ENCODE results near the gene PDZD11. TPM values are rescaled to one million over a fixed set of nuclear protein-coding genes. Genes with fewer than 3 reads are reported as not detected.
A peak's percentile ranks its signal among the peaks of the same experiment; 100 is the strongest.
"Not testable (repeated sequence)": the region's sequence is repeated elsewhere in the genome, so short reads cannot be mapped to it uniquely, and the experiment has no call there.

The PDZD11 gene
- total RNA-seq, 1 donor from 2014 or later = 21.0 TPM

DNA sequence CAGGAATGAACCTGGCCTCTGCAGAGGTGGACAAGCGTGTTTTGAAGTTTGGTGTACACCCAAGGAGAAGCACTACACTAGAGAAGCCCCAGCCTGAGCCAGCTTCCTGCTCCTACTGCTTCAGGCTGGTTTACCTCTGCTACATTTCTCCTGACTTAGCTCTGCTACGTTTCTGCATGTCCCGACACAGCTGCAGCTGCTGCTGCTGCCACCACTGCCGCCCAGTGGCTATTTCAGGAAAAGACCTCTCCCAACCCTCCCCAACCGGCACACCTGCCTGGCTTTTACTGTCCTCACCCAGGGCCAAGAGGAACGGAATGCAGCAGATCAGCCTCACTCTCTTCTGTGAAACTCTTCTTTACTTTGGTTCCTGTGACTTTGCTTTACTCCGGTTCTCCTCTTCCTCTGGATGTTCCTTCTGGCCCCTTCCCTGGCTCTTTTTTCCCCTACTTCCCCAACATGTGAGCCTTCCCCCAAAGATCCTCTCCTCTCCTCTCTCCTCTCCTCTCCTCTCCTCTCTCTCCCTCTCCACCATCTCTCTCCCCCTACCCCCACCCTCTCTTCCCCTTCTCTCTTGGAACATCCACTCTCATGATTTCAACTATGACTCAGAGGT, 26.7 kb downstream of the PDZD11 start:
- DNase-seq (ENCODE audit: low spot score) = no peak
- no peak for ATAC-seq
- intact Hi-C loops (cut with DNase I) = no loop called here

DNA sequence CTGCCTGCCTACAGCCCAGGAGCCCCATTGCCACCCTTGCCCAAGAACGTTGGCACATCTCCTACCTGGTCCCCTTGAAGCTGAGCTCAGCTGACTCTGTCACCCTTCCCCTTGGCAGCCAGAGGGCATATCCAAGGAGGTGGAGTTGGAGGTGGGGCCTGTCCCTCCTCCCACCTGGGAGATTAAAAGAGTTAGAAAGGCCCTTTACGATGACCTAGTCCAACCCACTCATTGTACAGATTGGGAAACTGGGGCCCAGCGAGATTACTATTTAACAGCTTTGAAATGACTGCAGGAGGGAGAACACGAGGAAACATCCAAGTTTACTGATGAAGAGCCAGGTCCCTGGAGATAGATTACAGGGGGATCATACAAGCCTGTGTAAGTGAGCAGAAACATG, 29.6 kb downstream of the PDZD11 start, which contains the start of gene P2RY4:
Gene P2RY4 (minus strand): TSS at position 101 of the 400 bp plus-strand sequence. CDS start 580 bp downstream, outside the sequence.
- ATAC-seq (no peak), DNase-seq (ENCODE audit: low spot score) (no peak)
- intact Hi-C loops (cut with DNase I) = no loop called here

DNA sequence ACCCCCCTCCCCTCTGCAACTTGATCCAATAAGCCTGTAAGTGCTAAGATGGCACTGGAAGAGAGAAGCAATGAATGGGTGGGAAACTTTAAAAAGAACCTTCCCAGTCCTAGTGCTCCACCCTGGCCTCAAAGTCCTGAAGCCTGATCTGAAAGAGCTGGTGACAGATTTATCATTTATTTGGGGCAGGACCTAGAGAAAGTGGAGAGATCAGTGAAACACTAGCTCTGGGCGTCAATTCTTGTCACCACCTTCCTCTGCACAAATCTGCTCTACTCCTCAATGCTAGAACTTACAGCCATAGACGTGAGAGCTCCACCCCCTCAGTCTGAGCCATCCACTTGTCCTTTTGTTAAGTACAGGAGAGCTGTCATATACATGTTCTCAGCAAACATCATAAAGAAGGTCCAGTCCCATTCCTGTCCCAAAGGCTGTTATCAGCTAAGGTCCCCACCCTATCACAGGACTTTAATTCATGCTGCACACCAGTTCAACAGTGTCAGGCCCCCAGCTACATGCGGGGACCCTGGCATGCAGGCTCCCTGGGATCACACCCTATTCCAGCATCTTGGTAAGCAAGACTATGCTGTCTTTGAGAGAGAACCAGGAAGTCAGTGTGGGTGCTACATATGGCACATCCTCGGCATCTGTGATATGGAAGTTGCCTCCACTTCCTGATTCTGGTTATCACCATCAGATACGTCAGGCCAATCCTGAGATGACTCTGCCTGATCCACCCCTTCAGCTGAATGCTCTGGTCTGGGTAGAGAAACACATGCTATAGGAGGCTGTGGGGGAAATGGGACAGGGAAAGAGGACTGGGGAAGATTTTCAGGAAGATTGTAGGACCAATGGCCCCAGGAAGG, 32.1 kb downstream of the PDZD11 start:
- ATAC-seq (no peak), DNase-seq (ENCODE audit: low spot score) (no peak)
- intact Hi-C loops (cut with DNase I) = no loop called here

DNA sequence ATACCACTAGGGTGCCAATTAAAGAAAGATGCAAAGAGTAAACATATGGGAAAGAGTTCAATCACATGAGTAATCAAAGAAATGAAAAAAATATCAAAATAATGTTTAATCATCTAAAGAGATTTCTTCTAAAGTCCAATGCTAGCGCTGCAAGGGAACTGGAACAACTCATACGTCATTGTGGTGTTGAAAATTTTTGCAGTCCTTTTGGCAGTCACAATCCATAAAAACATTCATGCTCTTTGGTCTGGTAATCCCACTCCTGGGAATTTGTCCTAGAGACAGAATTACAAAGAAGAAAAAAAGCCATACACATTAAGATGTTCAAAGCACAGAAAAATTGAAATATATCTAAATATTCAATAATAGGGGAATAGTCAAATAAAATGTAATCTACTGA, 34.3 kb downstream of the PDZD11 start:
- no peak for DNase-seq (ENCODE audit: low spot score)
- ATAC-seq = peak; percentile 58
- intact Hi-C loops (cut with DNase I) = no loop called here

DNA sequence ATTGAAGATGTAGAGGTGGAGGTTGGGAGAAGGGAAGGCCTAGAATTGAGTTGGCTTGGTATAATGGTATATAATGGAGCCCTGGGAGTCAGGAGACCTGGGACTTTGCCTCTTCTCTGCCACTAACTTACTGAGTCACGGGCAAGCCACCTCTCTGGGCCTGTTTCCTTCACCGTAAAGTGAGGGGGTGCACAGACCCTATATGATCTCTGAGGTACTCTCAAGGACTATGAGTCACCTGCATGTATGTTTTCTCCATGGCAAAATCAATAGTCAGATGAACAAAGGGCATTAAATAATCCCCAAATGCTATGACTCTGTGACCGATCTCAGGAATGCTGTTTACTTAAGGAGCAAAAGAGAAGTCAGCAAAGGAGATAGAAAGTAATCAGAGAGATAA, 34.8 kb downstream of the PDZD11 start:
- ATAC-seq = no peak
- DNase-seq (ENCODE audit: low spot score) = no peak
- intact Hi-C loops (cut with DNase I) = no loop called here

DNA sequence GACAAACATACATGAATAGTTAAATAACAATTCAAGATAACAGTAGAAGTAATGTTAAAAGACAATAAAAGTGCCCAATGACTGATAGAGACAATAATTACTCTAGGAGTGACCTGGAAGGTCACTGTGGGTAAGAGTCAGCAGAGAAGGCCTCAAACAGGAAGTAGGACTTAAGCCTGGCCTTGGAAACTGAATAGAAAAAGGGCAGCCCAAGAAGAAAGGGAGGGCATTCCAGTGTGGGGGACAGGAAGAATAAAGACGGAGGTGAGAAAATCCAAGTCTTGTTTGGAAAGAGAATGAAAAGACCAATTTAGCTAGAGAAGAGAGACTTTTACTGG, 35.7 kb downstream of the PDZD11 start:
- ATAC-seq (no peak), DNase-seq (ENCODE audit: low spot score) (no peak)
- intact Hi-C loops (cut with DNase I) = no loop called here

DNA sequence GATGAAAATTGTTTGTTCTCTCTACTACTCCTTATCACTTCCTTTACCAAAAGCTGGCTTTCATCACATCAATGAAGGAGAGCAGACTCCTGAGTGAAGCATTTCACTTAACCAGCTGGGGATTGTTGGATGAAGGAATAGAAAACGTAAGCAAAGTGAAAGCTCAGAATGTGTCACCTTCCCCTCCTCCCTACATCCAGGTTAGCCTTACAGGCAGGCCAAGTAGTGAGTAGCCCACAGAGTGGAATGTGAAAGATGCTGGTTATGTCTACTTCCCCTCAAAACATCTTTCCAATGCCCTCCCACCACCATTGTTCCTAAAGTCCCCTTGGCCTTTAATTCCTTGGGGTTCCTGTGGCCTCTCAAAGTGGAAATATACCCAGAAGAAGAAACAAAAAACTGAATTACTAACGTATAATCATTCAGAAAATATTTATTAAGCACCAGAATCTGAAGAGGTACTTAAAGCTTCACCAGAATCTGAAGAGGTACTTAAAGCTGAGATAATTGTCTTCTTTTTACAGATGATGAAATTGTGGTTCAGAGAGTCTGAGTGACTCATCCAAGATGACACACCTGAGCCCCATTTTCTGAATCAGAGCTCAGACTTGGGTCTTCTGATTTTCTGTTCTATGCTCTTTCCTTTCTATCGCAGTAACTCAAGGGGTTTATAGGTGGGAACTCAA, 36.2 kb downstream of the PDZD11 start:
- DNase-seq (ENCODE audit: low spot score) = no peak

DNA sequence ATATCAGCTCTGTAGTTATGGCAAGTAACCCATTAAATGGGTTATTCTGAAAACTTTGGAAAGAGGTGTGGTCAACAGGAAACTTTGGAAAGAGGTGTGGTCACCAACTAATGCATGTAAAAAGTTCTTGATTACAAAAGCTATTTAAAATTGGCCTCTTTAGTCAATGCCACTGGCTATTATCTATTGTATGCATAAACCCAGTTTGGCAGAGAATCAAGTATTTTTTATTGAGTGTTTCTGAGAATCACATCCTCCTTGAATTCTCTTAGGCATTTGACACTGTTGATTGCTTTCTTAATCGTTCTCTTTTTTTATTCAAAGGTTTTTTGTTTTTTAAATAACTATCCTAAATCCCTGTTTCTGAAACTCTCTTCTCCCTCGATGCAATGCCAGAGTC, 37.2 kb downstream of the PDZD11 start:
- DNase-seq (ENCODE audit: low spot score) (no peak), ATAC-seq (no peak)
- intact Hi-C loops (cut with DNase I) = no loop called here

More for the DNA sequence above, 36.2 kb downstream of the PDZD11 start:
- no peak for ATAC-seq
- intact Hi-C loops (cut with DNase I) = no loop called here

DNA sequence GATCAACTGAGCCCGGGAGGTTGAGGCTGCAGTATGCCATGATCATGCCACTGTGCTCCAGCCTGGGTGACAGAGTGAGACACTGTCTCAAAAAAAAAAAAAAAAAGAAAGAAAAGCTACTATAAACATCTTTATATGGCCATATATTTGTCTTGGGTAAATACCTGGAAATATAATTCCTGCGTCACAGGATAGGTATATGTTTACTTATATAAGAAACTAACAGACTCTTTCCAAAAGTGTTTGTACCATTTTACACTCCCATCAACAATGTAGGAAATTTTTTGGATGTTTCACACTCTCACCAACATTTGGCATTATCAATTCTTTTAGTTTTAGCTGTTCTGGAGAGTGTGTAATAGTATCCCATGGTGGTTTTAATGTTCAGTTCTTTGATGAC, 42.5 kb downstream of the PDZD11 start:
- DNase-seq (ENCODE audit: low spot score) = no peak
- ATAC-seq = no peak
- intact Hi-C loops (cut with DNase I) = no loop called here

DNA sequence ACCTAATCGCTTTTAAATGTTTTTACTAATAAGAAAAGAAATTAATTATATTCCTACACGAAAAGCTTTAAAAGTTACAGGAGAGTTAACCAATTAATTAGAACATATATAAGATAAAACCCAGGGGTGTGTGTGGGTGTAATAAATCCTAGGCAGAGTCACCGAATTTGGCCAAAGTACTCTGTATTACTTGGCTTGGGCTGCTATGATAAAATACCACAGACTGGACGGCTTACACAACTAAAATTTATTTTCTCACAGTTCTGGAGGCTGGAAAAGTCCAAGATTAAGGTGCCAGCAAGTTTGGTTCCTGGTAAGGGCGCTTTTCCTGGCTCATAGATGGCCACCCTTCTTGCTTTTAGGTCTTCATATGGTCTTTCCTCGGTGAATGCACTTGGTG, 44.8 kb downstream of the PDZD11 start:
- intact Hi-C loops (cut with DNase I) = no loop called here
- no peak for ATAC-seq
- no peak for DNase-seq (ENCODE audit: low spot score)

DNA sequence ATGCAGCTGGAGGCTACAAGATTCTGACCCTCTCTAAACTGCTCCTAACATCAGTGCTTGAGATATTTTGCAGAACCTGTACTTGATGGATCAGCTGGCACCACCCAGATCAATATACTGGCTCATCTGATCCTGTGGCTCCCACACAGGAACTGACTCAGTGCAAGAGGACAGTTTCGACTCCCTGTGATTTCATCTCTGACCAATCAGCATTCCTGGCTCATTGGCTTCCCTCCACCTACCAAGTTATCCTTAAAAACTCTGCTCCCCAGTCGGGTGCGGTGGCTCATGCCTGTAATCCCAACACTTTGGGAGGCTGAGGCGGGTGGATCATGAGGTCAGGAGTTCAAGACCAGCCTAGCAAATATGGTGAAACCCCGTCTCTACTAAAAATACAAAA, 46.1 kb downstream of the PDZD11 start:
- intact Hi-C loops (cut with DNase I); ATAC-seq; DNase-seq (ENCODE audit: low spot score): not testable (repeated sequence)

DNA sequence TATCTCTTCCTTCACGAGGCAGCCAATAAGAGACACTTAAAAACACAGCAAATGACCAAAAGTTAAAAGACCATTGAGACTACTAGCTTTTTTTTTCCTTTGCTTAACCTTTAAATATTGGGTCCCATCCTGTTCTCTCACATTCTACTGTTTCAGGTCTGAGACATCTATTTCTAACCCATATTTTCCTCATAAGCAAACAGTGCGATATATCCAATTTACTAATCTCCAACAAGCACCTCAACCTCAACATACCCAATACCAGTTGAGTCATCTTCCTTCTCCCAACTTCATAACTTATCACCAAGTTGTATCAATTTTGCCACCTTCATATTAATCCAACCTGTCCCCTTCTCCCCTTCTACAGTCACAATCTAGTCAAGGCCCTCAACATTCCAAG, 48.2 kb downstream of the PDZD11 start:
- ATAC-seq = no peak
- DNase-seq (ENCODE audit: low spot score) = no peak
- intact Hi-C loops (cut with DNase I) = no loop called here

DNA sequence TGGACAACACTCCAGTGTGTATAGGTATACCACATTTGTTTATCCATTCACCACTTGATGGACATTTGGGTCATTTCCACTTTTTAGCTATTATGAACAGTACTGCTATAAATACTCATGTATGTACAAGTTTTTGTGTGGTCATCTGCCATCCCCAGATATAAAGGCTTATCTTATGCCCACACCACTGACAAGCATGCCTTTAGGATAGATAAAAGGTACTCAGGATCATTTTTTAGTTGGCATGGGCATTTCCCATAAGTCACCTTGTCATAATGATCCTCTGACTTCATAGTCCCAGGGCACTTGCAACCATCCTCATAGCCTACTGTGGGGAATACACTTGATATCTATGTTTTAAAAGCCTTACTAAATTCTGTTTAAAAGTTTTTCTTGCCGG, 49.0 kb downstream of the PDZD11 start:
- DNase-seq (ENCODE audit: low spot score) = no peak
- no peak for ATAC-seq
- intact Hi-C loops (cut with DNase I) = no loop called here

Other genes with a start within 250 kb of the PDZD11 start
- gene AWAT2, start 240.0 kb downstream of the PDZD11 start, total RNA-seq = not detected
- not detected for gene OTUD6A, start 227.5 kb downstream of the PDZD11 start, total RNA-seq
- 44.0 TPM for gene IGBP1, start 156.5 kb downstream of the PDZD11 start, total RNA-seq
- gene DGAT2L6, start 112.4 kb downstream of the PDZD11 start, total RNA-seq = not detected
- not detected for gene AWAT1, start 55.3 kb downstream of the PDZD11 start, total RNA-seq
- gene P2RY4, start 29.7 kb downstream of the PDZD11 start, total RNA-seq = 1.0 TPM
- not detected for gene ARR3, start 21.6 kb downstream of the PDZD11 start, total RNA-seq
- gene RAB41, start 7.8 kb downstream of the PDZD11 start, total RNA-seq = not detected
- 0.18 TPM for gene KIF4A, start 177 bp upstream of the PDZD11 start, total RNA-seq
- 0.22 TPM for gene GDPD2, start 133.4 kb upstream of the PDZD11 start, total RNA-seq
- 14.8 TPM for gene DLG3, start 154.9 kb upstream of the PDZD11 start, total RNA-seq